BLaER1 treated with 17β-estradiol and CSF1 and Interleukin-3, amounts not matched to agents 10 nM and 100 nM (cell line): ENCODE data around the gene HEXD.
A peak's percentile ranks its signal among the peaks of the same experiment; 100 is the strongest.

Experiments used
- H3K27ac ChIP-seq, 11 experiments: shearing (Covaris generic); formaldehyde crosslinking; 2 replicates each; pipeline ENCODE4 v1.8.1; 2022
- H3K27me3 ChIP-seq, 11 experiments: shearing (Covaris generic); formaldehyde crosslinking; 2 replicates each; pipeline ENCODE4 v1.8.1; 2022
- H3K36me3 ChIP-seq, 11 experiments: shearing (Covaris generic); formaldehyde crosslinking; 2 replicates each; pipeline ENCODE4 v1.8.1; 2022
- H3K4me1 ChIP-seq, 10 experiments: shearing (Covaris generic); formaldehyde crosslinking; 2 replicates each; pipeline ENCODE4 v1.8.1; 2022
- H3K4me2 ChIP-seq, 11 experiments: shearing (Covaris generic); formaldehyde crosslinking; 2 replicates each; pipeline ENCODE4 v1.8.1; 2022
- H3K4me3 ChIP-seq, 10 experiments: shearing (Covaris generic); formaldehyde crosslinking; 2 replicates each; pipeline ENCODE4 v1.8.1; 2022
- H3K9ac ChIP-seq, 11 experiments: shearing (Covaris generic); formaldehyde crosslinking; 2 replicates each; pipeline ENCODE4 v1.8.1; 2022
- H3K9me3 ChIP-seq, 11 experiments: shearing (Covaris generic); formaldehyde crosslinking; replicated peaks in 1 of 11; 2 replicates each; pipeline ENCODE4 v1.8.1; 2022
- H4K20me1 ChIP-seq, 11 experiments: shearing (Covaris generic); formaldehyde crosslinking; 2 replicates each; pipeline ENCODE4 v1.8.1; 2022
- Cebpa-rat ChIP-seq, 11 experiments: shearing (Covaris generic); IDR thresholded peaks; 2 replicates each; pipeline ENCODE4 v1.8.1; 2022

HEXD gene

DNA sequence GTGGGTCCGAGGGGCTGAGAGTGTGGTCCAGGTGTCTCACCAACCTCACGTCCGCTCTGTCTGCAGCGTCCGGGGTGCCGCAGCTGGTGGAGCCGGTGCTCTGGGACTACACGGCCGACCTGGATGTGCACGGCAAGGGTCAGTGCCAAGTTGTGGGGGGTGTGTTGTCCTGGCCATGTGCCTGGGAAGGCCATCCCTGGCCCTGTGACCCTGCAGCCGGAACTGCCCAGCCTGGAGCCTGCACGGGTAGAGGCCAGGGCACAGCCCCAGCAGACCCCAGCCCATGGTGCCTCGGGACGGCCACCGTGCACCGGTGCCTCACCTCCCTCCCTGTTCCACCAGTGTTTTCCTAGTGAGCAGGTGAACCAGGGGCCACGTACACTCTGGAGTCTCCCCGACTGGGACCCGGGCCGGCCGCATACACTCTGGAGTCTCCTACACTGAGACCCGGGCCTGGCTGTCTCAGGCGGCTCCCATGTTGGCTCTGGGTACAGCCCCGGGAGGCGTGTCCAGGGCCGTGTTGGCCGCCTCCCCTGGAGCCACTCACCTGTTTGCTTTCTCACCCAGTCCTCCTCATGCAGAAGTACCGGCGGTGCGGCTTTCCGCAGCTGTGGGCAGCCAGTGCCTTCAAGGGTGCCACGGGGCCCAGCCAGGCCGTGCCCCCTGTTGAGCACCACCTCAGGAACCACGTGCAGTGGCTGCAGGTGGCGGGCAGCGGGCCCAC, 18.6 kb downstream of the HEXD start:
- Histone ChIP-seq H3K4me1 (peaks cover 54 to 88% (median 79%) of the 10 kb centered on the region in 10 experiments), H4K20me1 (peaks cover 15 to 46% (median 25%) of the 10 kb centered on the region in 11 experiments), H3K9me3 (no peaks in the 10 kb centered on the region), H3K9ac (peak overlapping the region in 1 of 11 experiments; percentile 29; a peak in 2 of 22 replicates), H3K27me3 (no peaks in the 10 kb centered on the region), H3K4me3 (no peak overlapping the region), H3K36me3 (peaks cover 2 to 64% (median 20%) of the 10 kb centered on the region in 11 experiments; a peak in 20 of 22 replicates), H3K27ac (no peak overlapping the region), H3K4me2 (peak overlapping the region in 5 of 11 experiments; percentile 10 to 86 (median 82); a peak in 5 of 22 replicates)
- no peak for TF ChIP-seq Cebpa-rat (IDR thresholded peaks at IDR 0.05)

DNA sequence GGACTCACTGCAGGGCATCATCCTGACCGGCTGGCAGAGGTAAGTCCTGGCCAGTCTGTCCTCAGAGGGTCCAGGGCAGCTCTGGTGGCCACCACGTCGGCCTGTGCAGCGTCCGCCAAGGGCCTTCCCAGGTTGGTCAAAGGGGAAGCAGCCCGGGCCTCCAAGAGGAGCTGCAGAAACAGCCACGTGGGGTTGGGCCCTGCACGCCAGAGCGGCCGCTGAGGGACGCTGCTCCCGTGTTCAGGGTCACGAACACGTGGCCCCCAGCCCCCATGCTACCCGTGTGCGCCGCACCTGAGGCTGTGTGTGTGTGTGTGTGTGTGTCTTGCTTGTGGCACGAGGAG, 19.1 kb downstream of the HEXD start:
- no peak overlapping the region for H3K4me2 ChIP-seq
- peaks cover 20 to 51% (median 30%) of the 10 kb centered on the region in 11 experiments for H4K20me1 ChIP-seq
- no peak overlapping the region for H3K9ac ChIP-seq
- peaks cover 59 to 88% (median 80%) of the 10 kb centered on the region in 10 experiments for H3K4me1 ChIP-seq
- H3K27ac ChIP-seq, result no peak overlapping the region
- no peak overlapping the region for H3K4me3 ChIP-seq
- peaks cover 7 to 64% (median 25%) of the 10 kb centered on the region in 11 experiments for H3K36me3 ChIP-seq
- no peak for TF ChIP-seq Cebpa-rat (IDR thresholded peaks at IDR 0.05)
- H3K27me3 ChIP-seq, result no peaks in the 10 kb centered on the region
- no peaks in the 10 kb centered on the region for H3K9me3 ChIP-seq

DNA sequence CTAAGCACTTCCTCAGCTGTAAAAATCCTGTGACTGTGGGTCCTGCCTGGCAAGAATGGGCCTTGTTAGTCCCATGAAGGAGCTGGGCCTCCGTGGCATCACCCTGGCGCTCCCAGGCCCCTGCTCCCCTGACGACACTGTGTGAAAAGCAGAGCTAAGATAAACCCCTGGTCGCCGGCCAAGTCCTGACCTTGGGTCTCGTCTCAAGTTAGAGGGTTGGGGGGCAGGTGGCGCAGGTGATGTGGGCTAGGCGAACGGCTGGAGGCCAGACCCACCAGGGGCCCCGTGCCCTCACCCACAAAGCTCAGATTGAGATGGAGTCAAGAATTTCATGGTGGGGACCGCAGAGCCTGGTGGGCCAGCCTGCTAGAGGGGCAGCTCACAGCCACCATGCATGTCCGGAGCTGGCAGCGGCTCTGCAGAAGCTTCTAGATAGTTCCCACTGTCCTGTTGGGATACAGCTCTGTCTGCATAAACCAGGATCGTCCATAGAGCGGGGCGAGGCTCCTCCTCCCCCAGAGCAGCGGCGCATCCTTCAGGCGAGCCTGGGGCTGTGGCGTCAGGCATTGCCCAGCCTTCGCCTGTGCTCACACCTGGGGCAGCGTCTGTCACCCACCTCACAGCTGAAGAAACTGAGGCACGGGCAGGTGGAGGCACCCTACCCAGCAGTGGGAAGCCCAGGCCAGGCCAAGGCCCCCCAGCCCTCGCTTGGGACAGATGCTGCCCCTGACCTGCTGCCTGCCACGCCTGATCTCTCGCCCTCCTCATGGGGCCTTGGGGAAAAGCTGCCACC, 20.4 kb downstream of the HEXD start:
- peaks cover 20 to 72% (median 38%) of the 10 kb centered on the region in 11 experiments for H3K36me3 ChIP-seq
- H3K9me3 ChIP-seq, result no peaks in the 10 kb centered on the region
- peaks cover 32 to 64% (median 43%) of the 10 kb centered on the region in 11 experiments for H4K20me1 ChIP-seq
- H3K4me2 ChIP-seq, result peak overlapping the region in 7 of 11 experiments; percentile 5 to 95 (median 26); a peak in 8 of 22 replicates
- no peak for TF ChIP-seq Cebpa-rat (IDR thresholded peaks at IDR 0.05)
- peaks cover 68 to 93% (median 86%) of the 10 kb centered on the region in 10 experiments for H3K4me1 ChIP-seq
- no peak overlapping the region for H3K4me3 ChIP-seq
- peak overlapping the region in 1 of 11 experiments; percentile 54; a peak in 1 of 22 replicates for H3K27ac ChIP-seq
- peak overlapping the region in 3 of 11 experiments; percentile 33 to 55 (median 44); a peak in 5 of 22 replicates for H3K9ac ChIP-seq
- H3K27me3 ChIP-seq, result no peaks in the 10 kb centered on the region

DNA sequence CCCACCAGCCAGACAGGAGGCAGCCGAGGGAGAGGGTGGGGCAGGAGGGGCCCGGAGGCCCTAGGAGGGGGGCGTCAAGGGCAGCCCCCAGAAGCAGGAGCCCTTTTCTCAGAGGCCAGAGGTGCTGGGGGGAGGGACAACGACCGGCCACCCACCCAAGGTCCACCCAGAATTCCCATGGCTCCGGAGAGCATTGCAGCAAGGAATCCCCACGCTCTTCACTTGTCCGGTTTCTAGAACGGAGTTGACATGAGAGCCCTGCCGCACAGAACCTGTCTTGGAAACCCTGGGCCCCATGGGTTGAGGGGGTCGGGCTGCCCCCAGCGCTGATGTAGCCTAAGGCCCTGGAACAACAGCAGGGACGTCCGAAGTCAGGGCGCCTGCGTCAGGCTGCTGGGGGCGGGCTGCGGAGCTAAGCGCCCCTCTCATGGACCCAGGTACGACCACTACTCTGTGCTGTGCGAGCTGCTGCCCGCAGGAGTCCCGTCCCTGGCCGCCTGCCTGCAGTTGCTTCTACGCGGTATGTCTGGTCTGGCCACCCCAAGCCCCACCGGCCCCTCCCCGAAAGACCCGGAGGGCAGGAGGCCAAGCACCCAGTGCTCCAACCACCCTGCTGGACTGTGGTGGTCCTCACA, 21.2 kb downstream of the HEXD start:
- Histone ChIP-seq H3K4me2 (peak overlapping the region in 9 of 11 experiments; percentile 57 to 99 (median 93); a peak in 14 of 22 replicates), H3K9me3 (no peaks in the 10 kb centered on the region), H3K27ac (peak overlapping the region in 1 of 11 experiments; percentile 54; a peak in 2 of 22 replicates), H3K9ac (peak overlapping the region in 4 of 11 experiments; percentile 34 to 55 (median 41); a peak in 5 of 22 replicates), H3K27me3 (no peaks in the 10 kb centered on the region), H4K20me1 (peaks cover 40 to 72% (median 50%) of the 10 kb centered on the region in 11 experiments), H3K4me3 (no peak overlapping the region), H3K4me1 (peaks cover 67 to 93% (median 86%) of the 10 kb centered on the region in 10 experiments), H3K36me3 (peaks cover 27 to 74% (median 45%) of the 10 kb centered on the region in 11 experiments)
- TF ChIP-seq Cebpa-rat (IDR thresholded peaks at IDR 0.05), result no peak

DNA sequence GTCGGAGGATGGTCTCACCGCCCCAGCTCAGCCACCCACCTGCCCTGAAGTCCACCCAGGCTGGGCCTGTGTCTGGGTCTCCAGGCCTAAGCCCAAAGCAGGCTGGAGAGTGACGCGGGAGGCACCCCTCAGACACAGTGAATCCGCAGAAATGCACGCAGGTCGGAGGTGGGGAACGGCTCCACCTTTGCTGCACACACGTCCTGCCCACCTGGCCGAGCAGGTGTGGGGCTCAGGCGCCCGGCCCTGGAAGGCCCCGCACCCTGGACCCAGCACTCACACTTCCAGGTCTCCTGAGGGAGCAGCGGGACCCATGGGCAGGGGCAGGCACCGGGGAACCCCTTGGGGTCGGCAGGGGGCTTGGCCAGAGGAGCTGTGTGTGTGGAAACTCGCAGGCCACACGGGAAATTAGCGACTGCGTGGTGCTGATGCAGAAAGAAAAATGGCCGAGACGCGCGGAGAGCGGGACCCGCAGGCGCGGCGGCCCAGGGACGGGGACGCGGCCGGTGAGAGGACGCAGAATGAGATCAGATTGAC, 21.8 kb downstream of the HEXD start:
- H3K4me3 ChIP-seq, result no peak overlapping the region
- H3K4me1 ChIP-seq, result peaks cover 67 to 93% (median 86%) of the 10 kb centered on the region in 10 experiments
- no peaks in the 10 kb centered on the region for H3K9me3 ChIP-seq
- H3K4me2 ChIP-seq, result peak overlapping the region; percentile 57 to 99 (median 86)
- H3K27ac ChIP-seq, result peak overlapping the region in 6 of 11 experiments; percentile 1 to 56 (median 42); a peak in 6 of 22 replicates
- H3K27me3 ChIP-seq, result no peaks in the 10 kb centered on the region
- no peak for TF ChIP-seq Cebpa-rat (IDR thresholded peaks at IDR 0.05)
- H4K20me1 ChIP-seq, result peaks cover 45 to 77% (median 56%) of the 10 kb centered on the region in 11 experiments
- H3K9ac ChIP-seq, result peak overlapping the region in 7 of 11 experiments; percentile 9 to 51 (median 38); a peak in 2 of 22 replicates
- H3K36me3 ChIP-seq, result peaks cover 33 to 80% (median 49%) of the 10 kb centered on the region in 11 experiments

DNA sequence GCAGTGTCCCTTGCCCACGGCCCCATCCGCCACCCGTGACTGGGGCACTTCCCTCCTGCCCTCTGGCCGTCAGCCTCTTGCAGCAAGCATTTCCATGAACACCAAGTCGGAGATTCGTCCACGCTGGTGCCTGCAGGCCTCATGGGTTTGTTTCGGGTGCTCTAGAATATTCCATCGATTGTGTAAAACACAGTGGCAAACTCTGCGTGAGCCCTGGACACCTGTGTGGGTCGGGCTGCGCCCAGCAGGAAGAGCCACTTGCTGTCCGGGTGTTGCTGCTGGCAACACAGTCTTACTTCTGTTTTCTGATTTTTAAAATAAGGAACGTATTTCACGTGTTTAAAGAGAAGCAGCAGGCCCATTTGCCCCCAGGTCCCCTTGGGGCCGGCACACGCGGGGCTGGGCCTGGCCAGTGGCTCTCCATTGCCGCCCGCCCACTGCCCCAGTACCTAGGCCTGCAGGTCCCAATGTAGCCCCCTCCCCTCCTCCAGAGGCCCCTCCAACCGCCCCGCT, 22.4 kb downstream of the HEXD start:
- no peaks in the 10 kb centered on the region for H3K27me3 ChIP-seq
- no peaks in the 10 kb centered on the region for H3K9me3 ChIP-seq
- H3K27ac ChIP-seq, result peak overlapping the region in 9 of 11 experiments; percentile 1 to 58 (median 46); a peak in 15 of 22 replicates
- peaks cover 49 to 81% (median 62%) of the 10 kb centered on the region in 11 experiments for H4K20me1 ChIP-seq
- H3K36me3 ChIP-seq, result peaks cover 37 to 84% (median 56%) of the 10 kb centered on the region in 11 experiments
- peak overlapping the region in 9 of 11 experiments; percentile 9 to 51 (median 32); a peak in 7 of 22 replicates for H3K9ac ChIP-seq
- no peak overlapping the region for H3K4me3 ChIP-seq
- peak overlapping the region; percentile 57 to 99 (median 86) for H3K4me2 ChIP-seq
- TF ChIP-seq Cebpa-rat (IDR thresholded peaks at IDR 0.05), result no peak
- peaks cover 67 to 93% (median 86%) of the 10 kb centered on the region in 10 experiments for H3K4me1 ChIP-seq

DNA sequence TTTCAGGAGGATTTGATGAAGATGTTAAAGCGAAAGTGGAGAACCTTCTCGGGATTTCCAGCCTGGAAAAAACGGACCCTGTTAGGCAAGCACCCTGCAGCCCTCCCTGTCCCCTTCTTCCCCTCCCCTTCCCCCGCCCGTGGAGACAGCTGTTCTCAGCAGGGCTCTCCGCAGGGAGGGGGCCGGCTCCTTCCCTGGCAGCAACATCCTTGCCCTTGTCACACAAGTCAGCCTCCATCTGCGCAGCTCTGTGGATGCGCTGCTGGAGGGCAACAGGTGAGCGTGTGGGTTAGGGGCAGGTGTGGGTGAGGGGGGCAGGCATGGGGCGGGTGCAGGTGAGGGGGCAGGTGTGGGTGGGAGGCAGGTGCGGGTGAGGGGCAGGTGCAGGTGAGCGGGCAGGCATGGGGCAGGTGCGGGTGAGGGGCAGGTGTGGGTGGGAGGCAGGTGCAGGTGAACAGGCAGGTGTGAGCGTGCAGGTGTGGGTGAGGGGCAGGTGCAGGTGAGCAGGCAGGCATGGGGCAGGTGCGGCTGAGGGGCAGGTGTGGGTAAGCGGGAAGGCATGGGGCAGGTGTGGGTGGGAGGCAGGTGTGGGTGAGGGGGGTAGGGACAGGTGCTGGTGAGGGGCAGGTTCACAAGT, 23.0 kb downstream of the HEXD start:
- Histone ChIP-seq H3K9me3 (no peaks in the 10 kb centered on the region), H3K36me3 (peaks cover 37 to 84% (median 57%) of the 10 kb centered on the region in 11 experiments), H3K9ac (peak overlapping the region in 9 of 11 experiments; percentile 9 to 51 (median 32); a peak in 6 of 22 replicates), H3K4me2 (peak overlapping the region; percentile 57 to 99 (median 86)), H3K27ac (peak overlapping the region in 9 of 11 experiments; percentile 1 to 58 (median 46); a peak in 15 of 22 replicates), H3K4me3 (no peak overlapping the region), H3K27me3 (no peaks in the 10 kb centered on the region), H4K20me1 (peaks cover 49 to 81% (median 68%) of the 10 kb centered on the region in 11 experiments), H3K4me1 (peaks cover 68 to 93% (median 86%) of the 10 kb centered on the region in 10 experiments)
- no peak for TF ChIP-seq Cebpa-rat (IDR thresholded peaks at IDR 0.05)
